IMR-90 (cell line): ENCODE measurements around the gene NKAIN2. TPM values are rescaled to one million over a fixed set of nuclear protein-coding genes. Genes with fewer than 3 reads are reported as not detected.

Source experiments
- ATAC-seq: fragments of 200-7000 bp; cut with Tn5 transposase; 2 replicates; pipeline ENCODE4 v1.9.1; 2020; ENCODE audit warnings: low read depth, mild to moderate bottlenecking, moderate library complexity
- BruUV-seq: library from RNA; stranded (reverse); fragments of 400-500 nt; replicated peaks from 2 replicates; lab custom pipeline; 2021; lab: Mats Ljungman, UMichigan
- CTCF ChIA-PET: fragments of 300-600 bp; formaldehyde crosslinking; extraction: SDS; loops from one replicate; lab custom pipeline; 2021; ENCODE audit warnings: antibody characterized with exemption; lab: Yijun Ruan, JAX
- POLR2A ChIA-PET: fragments of 300-600 bp; sonication (Branson Sonifier 250); formaldehyde crosslinking; loops from one replicate; lab custom pipeline; 2022; ENCODE audit warnings: antibody characterized with exemption; ENCODE audit not compliant: unreplicated experiment; lab: Charles Lee
- DNase-seq: peaks from one replicate; pipeline ENCODE4 v3.0.0; 2013
- H2AFZ ChIP-seq: replicated peaks from 2 replicates; pipeline ENCODE3; 2013; ENCODE audit warnings: low read length, mild to moderate bottlenecking; ENCODE audit not compliant: poor library complexity
- H2AK5ac ChIP-seq: 2 replicates; pipeline ENCODE4 v1.6.1; 2013; ENCODE audit warnings: low read depth, low read length, inconsistent platforms
- H2AK9ac ChIP-seq: replicated peaks from 2 replicates; pipeline ENCODE3; 2013; ENCODE audit warnings: mild to moderate bottlenecking, low read depth, low read length, moderate library complexity; ENCODE audit not compliant: poor library complexity
- H2BK120ac ChIP-seq: 2 replicates; pipeline ENCODE4 v1.6.1; 2013; ENCODE audit warnings: low read depth, low read length, inconsistent platforms
- H2BK15ac ChIP-seq: 3 replicates; pipeline ENCODE4 v1.6.1; 2013; ENCODE audit warnings: low read depth, low read length, inconsistent platforms
- H2BK20ac ChIP-seq: 2 replicates; pipeline ENCODE4 v1.6.1; 2013; ENCODE audit warnings: low read depth, mild to moderate bottlenecking, inconsistent platforms, low read length, moderate library complexity
- H2BK5ac ChIP-seq: 2 replicates; pipeline ENCODE4 v1.6.1; 2013; ENCODE audit warnings: mild to moderate bottlenecking, low read depth, low read length, inconsistent platforms; ENCODE audit not compliant: poor library complexity, severe bottlenecking
- H3K14ac ChIP-seq: replicated peaks from 2 replicates; pipeline ENCODE4 v1.6.1; 2013; ENCODE audit warnings: low read depth, low read length, inconsistent platforms
- H3K18ac ChIP-seq: 2 replicates; pipeline ENCODE4 v1.6.1; 2013; ENCODE audit warnings: low read depth, low read length, control low read depth
- H3K23ac ChIP-seq: 2 replicates; pipeline ENCODE4 v1.6.1; 2013; ENCODE audit warnings: low read depth, low read length, inconsistent platforms
- H3K27ac ChIP-seq: 2 replicates; pipeline ENCODE4 v1.5.1; 2013; ENCODE audit warnings: mild to moderate bottlenecking, control low read depth, low read length; ENCODE audit not compliant: insufficient read depth
- H3K27me3 ChIP-seq: 2 replicates; pipeline ENCODE4 v1.6.1; 2013; ENCODE audit warnings: low read length; ENCODE audit not compliant: control insufficient read depth, insufficient read depth
- H3K36me3 ChIP-seq: 2 replicates; pipeline ENCODE4 v1.6.1; 2013; ENCODE audit warnings: low read length, mixed read lengths; ENCODE audit not compliant: control insufficient read depth, insufficient read depth
- H3K4ac ChIP-seq: 2 replicates; pipeline ENCODE4 v1.6.1; 2013; ENCODE audit warnings: low read depth, low read length, inconsistent platforms
- H3K4me1 ChIP-seq: 2 replicates; pipeline ENCODE4 v1.6.1; 2013; ENCODE audit warnings: low read length, mixed read lengths; ENCODE audit not compliant: control insufficient read depth, insufficient read depth
- H3K4me2 ChIP-seq: 2 replicates; pipeline ENCODE4 v1.6.1; 2013; ENCODE audit warnings: low read depth, mild to moderate bottlenecking, control low read depth, low read length, moderate library complexity
- H3K4me3 ChIP-seq: 2 replicates; pipeline ENCODE4 v1.5.1; 2013; ENCODE audit warnings: low read depth, mild to moderate bottlenecking, control low read depth, low read length, moderate library complexity; ENCODE audit not compliant: insufficient read depth
- H3K56ac ChIP-seq: 2 replicates; pipeline ENCODE4 v1.6.1; 2013; ENCODE audit warnings: low read length, inconsistent platforms; ENCODE audit not compliant: insufficient read depth; ENCODE audit errors: extremely low read depth
- H3K79me1 ChIP-seq, 2 experiments: 2 replicates each; pipeline ENCODE4 v1.6.1; 2013; ENCODE audit warnings: low read length in 2 of 2, inconsistent platforms in 1 of 2, low read depth in 1 of 2
- H3K9ac ChIP-seq: 2 replicates; pipeline ENCODE4 v1.6.1; 2013; ENCODE audit warnings: low read depth, low read length, control low read depth
- H3K9me1 ChIP-seq: 2 replicates; pipeline ENCODE4 v1.6.1; 2013; ENCODE audit warnings: low read length, inconsistent platforms; ENCODE audit not compliant: insufficient read depth
- H3K9me3 ChIP-seq: 2 replicates; pipeline ENCODE4 v1.6.1; 2013; ENCODE audit warnings: low read length; ENCODE audit not compliant: control insufficient read depth, insufficient read depth
- H4K20me1 ChIP-seq: 2 replicates; pipeline ENCODE4 v1.6.1; 2013; ENCODE audit warnings: low read length, inconsistent platforms; ENCODE audit not compliant: insufficient read depth
- H4K5ac ChIP-seq: 2 replicates; pipeline ENCODE4 v1.6.1; 2013; ENCODE audit warnings: mild to moderate bottlenecking, low read depth, low read length, control low read depth
- H4K8ac ChIP-seq, 2 experiments: 2 replicates each; pipeline ENCODE4 v1.6.1; 2013; ENCODE audit warnings: low read depth in 2 of 2, low read length in 2 of 2, control low read depth in 1 of 2, inconsistent platforms in 1 of 2
- H4K91ac ChIP-seq: 2 replicates; pipeline ENCODE4 v1.6.1; 2013; ENCODE audit warnings: low read depth, low read length, inconsistent platforms; ENCODE audit not compliant: insufficient read depth
- BHLHE40 ChIP-seq: fragments of 150-350 bp; IDR thresholded peaks from 2 replicates; pipeline ENCODE4 v1.6.1; 2016; ENCODE audit warnings: mild to moderate bottlenecking, low read depth, low read length
- CEBPB ChIP-seq: IDR thresholded peaks from 2 replicates; pipeline ENCODE4 v1.6.1; 2012; ENCODE audit warnings: low read depth, low read length, improper control_type of control experiment
- CHD1 ChIP-seq: IDR thresholded peaks from 2 replicates; pipeline ENCODE4 v1.6.1; 2012; ENCODE audit warnings: low read depth, low read length, improper control_type of control experiment
- ELK1 ChIP-seq: fragments of 150-350 bp; IDR thresholded peaks from 2 replicates; pipeline ENCODE4 v1.6.1; 2016; ENCODE audit warnings: low read depth, mild to moderate bottlenecking, low read length, moderate library complexity, borderline replicate concordance
- FOS ChIP-seq: fragments of 150-350 bp; IDR thresholded peaks from 2 replicates; pipeline ENCODE4 v1.6.1; 2016; ENCODE audit warnings: low read depth, low read length
- MAFK ChIP-seq: IDR thresholded peaks from 2 replicates; pipeline ENCODE4 v1.6.1; 2012; ENCODE audit warnings: low read depth, low read length, improper control_type of control experiment
- MAZ ChIP-seq: IDR thresholded peaks from 2 replicates; pipeline ENCODE4 v1.6.1; 2012; ENCODE audit warnings: low read depth, mild to moderate bottlenecking, low read length, improper control_type of control experiment, moderate library complexity, borderline replicate concordance
- MXI1 ChIP-seq: IDR thresholded peaks from 2 replicates; pipeline ENCODE4 v1.6.1; 2012; ENCODE audit warnings: low read depth, mild to moderate bottlenecking, low read length, moderate library complexity, borderline replicate concordance
- NFE2L2 ChIP-seq: fragments of 150-350 bp; IDR thresholded peaks from 2 replicates; pipeline ENCODE4 v1.6.1; 2016; ENCODE audit warnings: low read depth, mild to moderate bottlenecking, low read length
- POLR2A ChIP-seq: IDR thresholded peaks from 2 replicates; pipeline ENCODE4 v1.6.1; 2012; ENCODE audit warnings: mild to moderate bottlenecking, low read depth, low read length
- RAD21 ChIP-seq: IDR thresholded peaks from 2 replicates; pipeline ENCODE4 v1.6.1; 2012; ENCODE audit warnings: low read length, improper control_type of control experiment
- RCOR1 ChIP-seq: IDR thresholded peaks from 2 replicates; pipeline ENCODE4 v1.6.1; 2012; ENCODE audit warnings: mild to moderate bottlenecking, low read length, improper control_type of control experiment; ENCODE audit not compliant: insufficient replicate concordance
- dilution Hi-C: fragments of 300-500 bp; cut with HindIII; formaldehyde crosslinking; loops from one replicate; pipeline ENCODE4 v1.14.3; 2018; ENCODE audit warnings: low sequenced_read_pairs; ENCODE audit not compliant: unreplicated experiment
- in situ Hi-C: fragments of 300-500 bp; cut with MboI; formaldehyde crosslinking; loops from 3 replicates; pipeline ENCODE4 v1.14.3; 2019; ENCODE audit warnings: low sequenced_read_pairs, inconsistent platforms, mixed read lengths
- intact Hi-C: fragments of 100-400 bp; cut with micrococcal nuclease; formaldehyde crosslinking; loops from 2 replicates; pipeline ENCODE4 v1.10.0; 2022
- polyA plus RNA-seq, 3 experiments: library from polyadenylated mRNA; depleted of rRNA; stranded (reverse); fragments of >200 nt; gene quantifications; 2 replicates each; pipeline ENCODE4 v1.2.3, GENCODE V29; 2012; ENCODE audit warnings: low replicate concordance in 1 of 3
- total RNA-seq: library from RNA; depleted of rRNA; stranded (reverse); fragments of >200 nt; gene quantifications from 2 replicates; pipeline ENCODE4 v1.2.3, GENCODE V29; 2012
- TF ChIP-seq, protein P1 (sequence below): conservative IDR thresholded peaks from 2 replicates; pipeline ENCODE4 v1.5.1; 2012; ENCODE audit warnings: mild to moderate bottlenecking, low read depth, low read length, improper control_type of control experiment

The NKAIN2 gene
- total and polyA plus RNA-seq, 2 of the 4 experiments (the other 2 are of a cell fraction): not detected

DNA sequence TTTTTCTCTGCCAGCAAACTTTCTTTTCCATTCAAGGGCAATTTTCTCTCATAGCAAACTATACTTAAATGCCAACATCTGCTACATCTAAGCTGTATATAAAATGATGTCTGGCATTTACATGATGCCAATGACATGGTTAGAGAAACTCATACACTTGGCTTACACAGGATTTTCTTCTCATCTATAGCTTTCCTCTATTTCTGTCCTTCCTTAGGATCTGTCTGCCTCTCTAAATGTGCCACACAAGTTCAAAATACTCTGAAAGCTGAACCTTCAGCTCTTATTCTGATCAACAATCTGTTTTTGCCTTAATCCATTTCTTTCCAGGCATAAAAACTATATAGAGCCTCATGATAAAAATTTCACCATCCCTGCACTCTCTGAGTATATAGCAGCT, 867.7 kb downstream of the NKAIN2 start:
- Histone ChIP-seq H2AK5ac (no peak overlapping the region), H4K5ac (no peak overlapping the region), H2BK5ac (no peak overlapping the region), H3K14ac (no peak overlapping the region), H4K20me1 (no peaks in the 10 kb centered on the region), H3K4ac (no peak overlapping the region), H3K4me3 (no peak overlapping the region), H3K18ac (no peak overlapping the region), H3K79me1 (no peaks in the 10 kb centered on the region), H2BK20ac (no peak overlapping the region), H3K9me1 (no peaks in the 10 kb centered on the region), H3K9ac (no peak overlapping the region), H4K8ac (no peak overlapping the region), H4K91ac (no peak overlapping the region), H2BK15ac (no peak overlapping the region), H2AK9ac (no peak overlapping the region), H3K56ac (no peak overlapping the region), H3K23ac (no peak overlapping the region), H3K9me3 (no peaks in the 10 kb centered on the region), H3K4me2 (no peak overlapping the region), H3K27me3 (no peaks in the 10 kb centered on the region), H3K27ac (no peak overlapping the region), H3K36me3 (no peaks in the 10 kb centered on the region), H2AFZ (no peak overlapping the region), H3K4me1 (no peaks in the 10 kb centered on the region), H2BK120ac (no peak overlapping the region)
- in situ Hi-C loops (no loop called here), intact Hi-C loops (no loop called here), dilution Hi-C loops (no loop called here)
- CTCF ChIA-PET: no interaction called here
- DNase-seq: no peak
- no peak for ATAC-seq
- no TSS peak for BruUV-seq
- POLR2A ChIA-PET: no interaction called here
- no peak for TF ChIP-seq FOS
- TF ChIP-seq ELK1: no peak
- TF ChIP-seq, protein P1, sequence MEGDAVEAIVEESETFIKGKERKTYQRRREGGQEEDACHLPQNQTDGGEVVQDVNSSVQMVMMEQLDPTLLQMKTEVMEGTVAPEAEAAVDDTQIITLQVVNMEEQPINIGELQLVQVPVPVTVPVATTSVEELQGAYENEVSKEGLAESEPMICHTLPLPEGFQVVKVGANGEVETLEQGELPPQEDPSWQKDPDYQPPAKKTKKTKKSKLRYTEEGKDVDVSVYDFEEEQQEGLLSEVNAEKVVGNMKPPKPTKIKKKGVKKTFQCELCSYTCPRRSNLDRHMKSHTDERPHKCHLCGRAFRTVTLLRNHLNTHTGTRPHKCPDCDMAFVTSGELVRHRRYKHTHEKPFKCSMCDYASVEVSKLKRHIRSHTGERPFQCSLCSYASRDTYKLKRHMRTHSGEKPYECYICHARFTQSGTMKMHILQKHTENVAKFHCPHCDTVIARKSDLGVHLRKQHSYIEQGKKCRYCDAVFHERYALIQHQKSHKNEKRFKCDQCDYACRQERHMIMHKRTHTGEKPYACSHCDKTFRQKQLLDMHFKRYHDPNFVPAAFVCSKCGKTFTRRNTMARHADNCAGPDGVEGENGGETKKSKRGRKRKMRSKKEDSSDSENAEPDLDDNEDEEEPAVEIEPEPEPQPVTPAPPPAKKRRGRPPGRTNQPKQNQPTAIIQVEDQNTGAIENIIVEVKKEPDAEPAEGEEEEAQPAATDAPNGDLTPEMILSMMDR: no peak
- TF ChIP-seq CEBPB: no peak
- TF ChIP-seq NFE2L2: no peak
- TF ChIP-seq RCOR1: no peak
- no peak for TF ChIP-seq RAD21
- no peak for TF ChIP-seq CHD1
- no peak for TF ChIP-seq MAZ
- no peak for TF ChIP-seq MXI1
- TF ChIP-seq BHLHE40: no peak
- TF ChIP-seq MAFK: no peak
- TF ChIP-seq POLR2A: no peak
